HepG2 (cell line): ENCODE data around the gene CCDC93. TPM values are rescaled to one million over a fixed set of nuclear protein-coding genes. Genes with fewer than 3 reads are reported as not detected.

ENCODE experiments used
- ATF2 ChIP-seq: sonication (generic); formaldehyde crosslinking; IDR thresholded peaks from 2 replicates; pipeline ENCODE4 v1.4.0; 2020; ENCODE audit warnings: missing genetic modification reagents
- FOXM1 ChIP-seq: sonication (generic); formaldehyde crosslinking; IDR thresholded peaks from 2 replicates; pipeline ENCODE4 v1.5.0; 2020; ENCODE audit warnings: missing genetic modification reagents
- GLI4 ChIP-seq: sonication (generic); formaldehyde crosslinking; IDR thresholded peaks from 2 replicates; pipeline ENCODE4 v1.5.1; 2020; ENCODE audit warnings: missing genetic modification reagents, mild to moderate bottlenecking, moderate library complexity, borderline replicate concordance
- HMGXB3 ChIP-seq: sonication (generic); formaldehyde crosslinking; IDR thresholded peaks from 2 replicates; pipeline ENCODE4 v1.4.0; 2020; ENCODE audit warnings: missing genetic modification reagents, borderline replicate concordance
- HOXA3 ChIP-seq: sonication (generic); formaldehyde crosslinking; IDR thresholded peaks from 2 replicates; pipeline ENCODE4 v1.5.0; 2020; ENCODE audit warnings: missing genetic modification reagents
- PATZ1 ChIP-seq: sonication (generic); formaldehyde crosslinking; IDR thresholded peaks from 2 replicates; pipeline ENCODE4 v1.4.0; 2020; ENCODE audit warnings: missing genetic modification reagents
- REPIN1 ChIP-seq: sonication (generic); formaldehyde crosslinking; IDR thresholded peaks from 2 replicates; pipeline ENCODE4 v1.8.0; 2022; ENCODE audit warnings: missing genetic modification reagents, low read depth, mild to moderate bottlenecking, borderline replicate concordance
- RFX1 ChIP-seq: fragments of 450-650 bp; IDR thresholded peaks from 2 replicates; pipeline ENCODE4 v1.6.1; 2017
- SKIL ChIP-seq: sonication (generic); formaldehyde crosslinking; IDR thresholded peaks from 2 replicates; pipeline ENCODE4 v1.8.0; 2022; ENCODE audit warnings: missing genetic modification reagents, mild to moderate bottlenecking, moderate library complexity, borderline replicate concordance
- SOX6 ChIP-seq, 2 experiments: fragments of 450-650 bp in 1 of 2; sonication (generic) in 1 of 2; formaldehyde crosslinking in 1 of 2; IDR thresholded peaks; 2 replicates each; pipeline versions ENCODE4 v1.4.0 to v1.6.1; 2017 to 2020; ENCODE audit warnings: antibody characterized with exemption in 1 of 2, mild to moderate bottlenecking in 1 of 2, missing genetic modification reagents in 1 of 2
- SRSF4 ChIP-seq: fragments of 200-400 bp; formaldehyde crosslinking; IDR thresholded peaks from one replicate; pipeline ENCODE4 v1.6.1; 2018; ENCODE audit warnings: mild to moderate bottlenecking, low read depth, low read length, moderate library complexity; ENCODE audit not compliant: poor library complexity, severe bottlenecking
- ZBTB3 ChIP-seq: sonication (generic); formaldehyde crosslinking; IDR thresholded peaks from 2 replicates; pipeline ENCODE4 v1.4.0; 2020; ENCODE audit warnings: low read depth, mild to moderate bottlenecking, moderate library complexity, missing genetic modification reagents, borderline replicate concordance
- ZFP36L2 ChIP-seq: sonication (generic); formaldehyde crosslinking; IDR thresholded peaks from 2 replicates; pipeline ENCODE4 v1.4.0; 2020; ENCODE audit warnings: missing genetic modification reagents
- ZMAT3 ChIP-seq: sonication (generic); formaldehyde crosslinking; conservative IDR thresholded peaks from 2 replicates; pipeline ENCODE4 v1.7.0; 2021; ENCODE audit warnings: missing genetic modification reagents
- ZNF12 ChIP-seq: sonication (generic); formaldehyde crosslinking; IDR thresholded peaks from 2 replicates; pipeline ENCODE4 v1.5.0; 2020; ENCODE audit warnings: missing genetic modification reagents
- ZNF138 ChIP-seq: sonication (generic); formaldehyde crosslinking; IDR thresholded peaks from 2 replicates; pipeline ENCODE4 v1.5.0; 2020; ENCODE audit warnings: mild to moderate bottlenecking, low read depth, missing genetic modification reagents
- ZNF256 ChIP-seq: sonication (generic); formaldehyde crosslinking; conservative IDR thresholded peaks from 2 replicates; pipeline ENCODE4 v1.4.0; 2020; ENCODE audit warnings: missing genetic modification reagents
- ZNF367 ChIP-seq: sonication (generic); formaldehyde crosslinking; IDR thresholded peaks from 2 replicates; pipeline ENCODE4 v1.4.0; 2020; ENCODE audit warnings: missing genetic modification reagents, borderline replicate concordance
- ZNF557 ChIP-seq: sonication (generic); formaldehyde crosslinking; IDR thresholded peaks from 2 replicates; pipeline ENCODE4 v1.4.0; 2020; ENCODE audit warnings: missing genetic modification reagents
- ZNF598 ChIP-seq: sonication (generic); formaldehyde crosslinking; IDR thresholded peaks from 2 replicates; pipeline ENCODE4 v1.5.1; 2020; ENCODE audit warnings: mild to moderate bottlenecking, missing genetic modification reagents, borderline replicate concordance
- polyA plus RNA-seq, 8 experiments: library from polyadenylated mRNA; depleted of rRNA in 3 of 8; stranded (reverse) in 7 of 8; unstranded in 1 of 8; fragments of >200 nt; fragmentation: Illumina TruSeq in 4 of 8; extraction: Trizol in 4 of 8; gene quantifications; 2 replicates each; pipeline versions ENCODE4 v1.2.1 to v1.2.3, GENCODE V29; 2011 to 2016; ENCODE audit warnings: low read depth in 4 of 8, missing spikeins in 1 of 8, mixed read lengths in 1 of 8; ENCODE audit not compliant: insufficient read depth in 1 of 8
- total RNA-seq, 5 experiments: library from RNA; depleted of rRNA; stranded (reverse); fragments of >200 nt; fragmentation: Illumina TruSeq; extraction: Trizol; gene quantifications; 2 replicates each; pipeline ENCODE4 v1.2.3, GENCODE V29; 2016; ENCODE audit warnings: low read depth in 1 of 5

CCDC93 gene
- total and polyA plus RNA-seq, 2 of the 13 experiments (the other 11 are each of a cell fraction or from before 2014, with no cell fraction given), result 37.2 to 53.2 TPM

GRCh38 chr2:117933884-117934354, 80.0 kb downstream of the CCDC93 start (continued):
- TF ChIP-seq PATZ1 (CRISPR knock-in tag), result no peak
- no peak for TF ChIP-seq ZBTB3
- no peak for TF ChIP-seq ZNF557 (CRISPR knock-in tag)
- TF ChIP-seq ZNF12 (CRISPR knock-in tag), result no peak
- TF ChIP-seq SRSF4, result no peak
- no peak for TF ChIP-seq SOX6 (IDR thresholded peaks at IDR 0.05)
- TF ChIP-seq SOX6 (CRISPR knock-in tag; IDR thresholded peaks at IDR 0.05), result peak; percentile 26; the same call in 1 of the 2 replicates
- no peak for TF ChIP-seq HMGXB3 (CRISPR knock-in tag)
- no peak; the same call in 1 of the 2 replicates for TF ChIP-seq ZNF598 (CRISPR knock-in tag)
- TF ChIP-seq ZFP36L2 (CRISPR knock-in tag), result no peak
- no peak for TF ChIP-seq ZNF256 (CRISPR knock-in tag)
- no peak for TF ChIP-seq REPIN1
- no peak for TF ChIP-seq FOXM1
- no peak for TF ChIP-seq ATF2 (CRISPR knock-in tag)
- TF ChIP-seq ZNF367 (CRISPR knock-in tag), result no peak
- no peak for TF ChIP-seq ZMAT3
- no peak for TF ChIP-seq SKIL
- no peak; the same call in 1 of the 2 replicates for TF ChIP-seq HOXA3 (CRISPR knock-in tag)
- no peak for TF ChIP-seq GLI4
- no peak for TF ChIP-seq ZNF138 (CRISPR knock-in tag)
- TF ChIP-seq RFX1, result no peak
